Stimulated activated effector memory CD8-positive, alpha-beta T cell treated with anti-CD3 and anti-CD28 coated beads, Interleukin-12 subunit alpha, Interleukin-12 subunit beta, amount 100 ng/mL, for 72 hours (primary cell): ENCODE results near the gene PRR12.
A peak's percentile ranks its signal among the peaks of the same experiment; 100 is the strongest.
"Not testable (repeated sequence)": the region's sequence is repeated elsewhere in the genome, so short reads cannot be mapped to it uniquely, and the experiment has no call there.

Source experiments
- ATAC-seq: fragments of 150-1000 bp; cut with Tn5 transposase; 2 replicates; pipeline ENCODE4 v1.10.0; 2021
- DNase-seq, 2 donors: peaks; one replicate each; pipeline ENCODE4 v3.0.0; 2021 to 2022; ENCODE audit warnings: low spot score in 2 of 2
- H3K27ac Mint-ChIP-seq: one replicate; pipeline ENCODE4 v1.8.0; 2022; ENCODE audit warnings: mild to moderate bottlenecking, mixed read lengths
- H3K36me3 Mint-ChIP-seq: one replicate; pipeline ENCODE4 v1.8.0; 2022; ENCODE audit warnings: mild to moderate bottlenecking, mixed read lengths
- H3K4me1 Mint-ChIP-seq: one replicate; pipeline ENCODE4 v1.8.0; 2022; ENCODE audit warnings: mixed read lengths
- H3K4me3 Mint-ChIP-seq: one replicate; pipeline ENCODE4 v1.8.0; 2022; ENCODE audit warnings: mild to moderate bottlenecking, mixed read lengths
- H3K9me3 Mint-ChIP-seq: one replicate; pipeline ENCODE4 v1.8.0; 2022; ENCODE audit warnings: mixed read lengths

The PRR12 gene

GRCh38 chr19:49614096-49614833 is 23.3 kb downstream of the PRR12 start:
- DNase-seq (peak in 1 of 2 donors; percentile 72), ATAC-seq (peak; percentile 96)
- Mint-ChIP-seq H3K27ac (peak overlapping the region; percentile 93), H3K9me3 (no peaks in the 10 kb centered on the region), H3K4me3 (peak overlapping the region; percentile 67), H3K4me1 (peaks cover 37% of the 10 kb centered on the region), H3K36me3 (peaks cover 79% of the 10 kb centered on the region)

GRCh38 chr19:49615861-49616260 is 24.9 kb downstream of the PRR12 start:
- peaks cover 78% of the 10 kb centered on the region for H3K36me3 Mint-ChIP-seq
- ATAC-seq (no peak), DNase-seq (no peak)
- H3K9me3 Mint-ChIP-seq, result no peaks in the 10 kb centered on the region
- H3K4me1 Mint-ChIP-seq, result peaks cover 37% of the 10 kb centered on the region
- peak overlapping the region; percentile 93 for H3K27ac Mint-ChIP-seq
- H3K4me3 Mint-ChIP-seq, result no peak overlapping the region

- no peak overlapping the region for H3K4me3 Mint-ChIP-seq
- peaks cover 78% of the 10 kb centered on the region for H3K36me3 Mint-ChIP-seq
- no peaks in the 10 kb centered on the region for H3K9me3 Mint-ChIP-seq
- no peak overlapping the region for H3K27ac Mint-ChIP-seq
- H3K4me1 Mint-ChIP-seq, result peaks cover 37% of the 10 kb centered on the region
- DNase-seq, result no peak
- ATAC-seq, result no peak
Observed at GRCh38 chr19:49616532-49616931, 25.6 kb downstream of the PRR12 start.

GRCh38 chr19:49616945-49617344 is 26.0 kb downstream of the PRR12 start:
- Mint-ChIP-seq H3K27ac (peak overlapping the region; percentile 61), H3K36me3 (peaks cover 83% of the 10 kb centered on the region), H3K4me3 (no peak overlapping the region), H3K9me3 (no peaks in the 10 kb centered on the region), H3K4me1 (peaks cover 37% of the 10 kb centered on the region)
- DNase-seq (no peak), ATAC-seq (no peak)

GRCh38 chr19:49617860-49618259 is 26.9 kb downstream of the PRR12 start:
- Mint-ChIP-seq H3K36me3 (peaks cover 92% of the 10 kb centered on the region), H3K4me1 (peaks cover 30% of the 10 kb centered on the region), H3K27ac (peak overlapping the region; percentile 61)
- not testable (repeated sequence) for DNase-seq, ATAC-seq, H3K9me3 Mint-ChIP-seq, H3K4me3 Mint-ChIP-seq

GRCh38 chr19:49624967-49625910 is 34.3 kb downstream of the PRR12 start:
- no peak overlapping the region for H3K4me3 Mint-ChIP-seq
- DNase-seq, result no peak
- no peaks in the 10 kb centered on the region for H3K4me1 Mint-ChIP-seq
- ATAC-seq, result no peak
- H3K36me3 Mint-ChIP-seq, result peaks cover 80% of the 10 kb centered on the region
- no peak overlapping the region for H3K27ac Mint-ChIP-seq
- no peaks in the 10 kb centered on the region for H3K9me3 Mint-ChIP-seq

- no peak overlapping the region for H3K27ac Mint-ChIP-seq
- H3K9me3 Mint-ChIP-seq, result no peaks in the 10 kb centered on the region
- DNase-seq (no peak), ATAC-seq (no peak)
- H3K4me1 Mint-ChIP-seq, result no peaks in the 10 kb centered on the region
- H3K4me3 Mint-ChIP-seq, result no peak overlapping the region
- H3K36me3 Mint-ChIP-seq, result peaks cover 74% of the 10 kb centered on the region
Observed at GRCh38 chr19:49626226-49626625, 35.2 kb downstream of the PRR12 start.

GRCh38 chr19:49629659-49630058 is 38.7 kb downstream of the PRR12 start:
- ATAC-seq, result no peak
- H3K9me3 Mint-ChIP-seq, result no peaks in the 10 kb centered on the region
- H3K36me3 Mint-ChIP-seq, result peaks cover 43% of the 10 kb centered on the region
- no peak overlapping the region for H3K4me3 Mint-ChIP-seq
- no peak for DNase-seq
- H3K27ac Mint-ChIP-seq, result no peak overlapping the region
- H3K4me1 Mint-ChIP-seq, result no peaks in the 10 kb centered on the region

GRCh38 chr19:49631014-49631588 is 40.1 kb downstream of the PRR12 start:
- Mint-ChIP-seq H3K9me3 (no peaks in the 10 kb centered on the region), H3K27ac (no peak overlapping the region), H3K4me3 (no peak overlapping the region), H3K4me1 (peaks cover 12% of the 10 kb centered on the region), H3K36me3 (peaks cover 42% of the 10 kb centered on the region)
- DNase-seq, result no peak
- ATAC-seq, result no peak

- Mint-ChIP-seq H3K36me3 (peaks cover 45% of the 10 kb centered on the region), H3K4me1 (peaks cover 15% of the 10 kb centered on the region), H3K9me3 (no peaks in the 10 kb centered on the region), H3K27ac (no peak overlapping the region), H3K4me3 (no peak overlapping the region)
- ATAC-seq (no peak), DNase-seq (no peak)
Observed at GRCh38 chr19:49631610-49632192, 40.7 kb downstream of the PRR12 start.

GRCh38 chr19:49632576-49632975 is 41.6 kb downstream of the PRR12 start:
- Mint-ChIP-seq H3K9me3 (no peaks in the 10 kb centered on the region), H3K27ac (no peak overlapping the region), H3K4me3 (no peak overlapping the region), H3K36me3 (peaks cover 46% of the 10 kb centered on the region), H3K4me1 (peaks cover 16% of the 10 kb centered on the region)
- DNase-seq (no peak), ATAC-seq (no peak)

GRCh38 chr19:49633273-49633672 is 42.3 kb downstream of the PRR12 start:
- H3K27ac Mint-ChIP-seq, H3K9me3 Mint-ChIP-seq, DNase-seq, H3K4me3 Mint-ChIP-seq, ATAC-seq: not testable (repeated sequence)
- Mint-ChIP-seq H3K4me1 (peaks cover 23% of the 10 kb centered on the region), H3K36me3 (peaks cover 39% of the 10 kb centered on the region)

GRCh38 chr19:49635530-49636232 is 44.7 kb downstream of the PRR12 start:
- no peaks in the 10 kb centered on the region for H3K9me3 Mint-ChIP-seq
- H3K4me3 Mint-ChIP-seq, result no peak overlapping the region
- peaks cover 45% of the 10 kb centered on the region for H3K36me3 Mint-ChIP-seq
- DNase-seq, result no peak
- ATAC-seq, result no peak
- H3K27ac Mint-ChIP-seq, result peak overlapping the region; percentile 74
- peaks cover 39% of the 10 kb centered on the region for H3K4me1 Mint-ChIP-seq

GRCh38 chr19:49636233-49636932 is 45.4 kb downstream of the PRR12 start:
- DNase-seq (no peak), ATAC-seq (no peak)
- H3K4me1 Mint-ChIP-seq, result peaks cover 44% of the 10 kb centered on the region
- H3K9me3 Mint-ChIP-seq, result no peaks in the 10 kb centered on the region
- H3K27ac Mint-ChIP-seq, result peak overlapping the region; percentile 74
- no peak overlapping the region for H3K4me3 Mint-ChIP-seq
- peaks cover 46% of the 10 kb centered on the region for H3K36me3 Mint-ChIP-seq
